ENCODE results near the gene ABCA8.

DNA sequence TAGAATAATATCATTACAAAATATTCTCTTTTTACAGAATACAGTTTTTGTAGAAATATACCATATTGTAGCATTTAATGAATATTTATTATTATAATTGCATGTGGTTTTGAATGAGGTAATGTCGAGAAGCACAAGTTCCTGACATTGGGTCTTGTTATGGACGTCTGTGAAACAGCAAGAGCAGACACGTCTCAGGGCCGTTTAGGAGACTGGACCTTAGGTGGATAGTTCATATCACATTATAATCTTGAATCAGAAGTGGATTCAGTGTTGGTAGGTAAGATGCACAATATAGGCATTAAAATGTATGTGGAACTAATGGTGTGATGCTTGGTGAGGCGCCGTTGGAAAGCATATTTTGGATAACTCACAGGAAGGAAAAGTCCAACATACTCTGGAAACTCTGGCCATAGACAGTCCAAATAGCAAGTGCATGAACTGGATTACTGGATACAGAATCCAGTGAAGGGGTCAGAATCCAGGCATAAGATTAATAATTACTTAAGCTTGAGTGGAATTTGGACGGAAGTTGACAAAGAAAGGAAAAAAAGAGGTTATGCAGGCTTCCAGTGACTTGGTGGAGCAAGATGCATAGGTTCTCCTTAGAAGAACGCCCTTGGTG, 17.2 kb downstream of the ABCA8 start:
- TF ChIP-seq GATA3 (IDR thresholded peaks at IDR 0.05; ENCODE audit: low read depth, low read length) (no peak), GATA2 (IDR thresholded peaks at IDR 0.05; ENCODE audit: low read depth, low read length) (no peak)

Measured in SH-SY5Y (cell line).